ENCODE data around the gene NPB. TPM values are rescaled to one million over a fixed set of nuclear protein-coding genes. Genes with fewer than 3 reads are reported as not detected.

Gene NPB
- polyA plus RNA-seq, 1 donor from 2014 or later = 1.3 TPM

- Histone ChIP-seq H4K20me1 (ENCODE audit: insufficient read depth) (no peaks in the 10 kb centered on the region), H2AFZ (ENCODE audit: low read depth, low read length) (no peak overlapping the region), H3F3A (ENCODE audit: insufficient read depth, low read length, poor library complexity, severe bottlenecking) (no peaks in the 10 kb centered on the region), H3K36me3 (ENCODE audit: insufficient read depth, low read length) (no peaks in the 10 kb centered on the region), H3K79me2 (replicated peaks; ENCODE audit: insufficient read depth, low read length) (no peaks in the 10 kb centered on the region), H3K9me3 (ENCODE audit: low read length) (no peaks in the 10 kb centered on the region), H3K9me2 (ENCODE audit: insufficient read depth, low read length) (no peaks in the 10 kb centered on the region), H3K4me2 (ENCODE audit: low read length) (no peak overlapping the region), H3K4me3 (ENCODE audit: low read length) (no peak overlapping the region), H3K27ac (ENCODE audit: low read length) (no peak overlapping the region), H3K27me3 (ENCODE audit: insufficient read depth, low read depth, low read length) (peaks cover under 1% of the 10 kb centered on the region), H3K9ac (ENCODE audit: low read length) (no peak overlapping the region)
- TF ChIP-seq REST (IDR thresholded peaks at IDR 0.05; ENCODE audit: borderline replicate concordance) (no peak), EP300 (conservative IDR thresholded peaks at IDR 0.05; ENCODE audit: poor library complexity, severe bottlenecking) (no peak), RAD21 (conservative IDR thresholded peaks at IDR 0.05) (no peak), TAF1 (IDR thresholded peaks at IDR 0.05; ENCODE audit: low read depth) (no peak), POLR2AphosphoS5 (IDR thresholded peaks at IDR 0.05) (no peak), MXI1 (conservative IDR thresholded peaks at IDR 0.05; ENCODE audit: poor library complexity, severe bottlenecking) (no peak), SMC3 (conservative IDR thresholded peaks at IDR 0.05; ENCODE audit: poor library complexity) (no peak), EZH2 (IDR thresholded peaks at IDR 0.05; ENCODE audit: borderline replicate concordance, insufficient read depth, low read length, poor library complexity, severe bottlenecking) (no peak)
Observed at GRCh38 chr17:81951785-81952684, 50.0 kb downstream of the NPB start.

Other genes with a start within 250 kb of the NPB start
- not detected in 2 replicates for gene PDE6G, start 245.7 kb upstream of the NPB start, polyA plus RNA-seq
- 61.0 and 64.2 TPM in 2 replicates for gene OXLD1, start 235.6 kb upstream of the NPB start, polyA plus RNA-seq
- gene CCDC137, start 235.5 kb upstream of the NPB start, polyA plus RNA-seq = 12.2 and 16.1 TPM in 2 replicates
- 145 and 156 TPM in 2 replicates for gene ARL16, start 218.4 kb upstream of the NPB start, polyA plus RNA-seq
- 81.1 and 97.2 TPM in 2 replicates for gene HGS, start 218.2 kb upstream of the NPB start, polyA plus RNA-seq
- 10.4 and 14.2 TPM in 2 replicates for gene MRPL12, start 198.9 kb upstream of the NPB start, polyA plus RNA-seq
- 8.7 and 10.3 TPM in 2 replicates for gene SLC25A10, start 190.0 kb upstream of the NPB start, polyA plus RNA-seq
- gene GCGR, start 98.1 kb upstream of the NPB start, polyA plus RNA-seq = not detected in 2 replicates
- gene MCRIP1, start 68.9 kb upstream of the NPB start, polyA plus RNA-seq = 510 and 524 TPM in 2 replicates
- not detected in 2 replicates for gene PPP1R27, start 67.2 kb upstream of the NPB start, polyA plus RNA-seq
- gene P4HB, start 41.7 kb upstream of the NPB start, polyA plus RNA-seq = 82.8 and 99.2 TPM in 2 replicates
- 16.1 and 26.9 TPM in 2 replicates for gene ARHGDIA, start 30.9 kb upstream of the NPB start, polyA plus RNA-seq
- 73.3 and 81.4 TPM in 2 replicates for gene ALYREF, start 10.7 kb upstream of the NPB start, polyA plus RNA-seq
- gene ANAPC11, start 10.5 kb upstream of the NPB start, polyA plus RNA-seq = 371 and 389 TPM in 2 replicates
- 28.9 and 35.3 TPM in 2 replicates for gene PCYT2, start 9.2 kb downstream of the NPB start, polyA plus RNA-seq
- gene SIRT7, start 15.9 kb downstream of the NPB start, polyA plus RNA-seq = 44.5 and 54.4 TPM in 2 replicates
- 11.8 and 12.4 TPM in 2 replicates for gene MAFG, start 25.5 kb downstream of the NPB start, polyA plus RNA-seq
- gene PYCR1, start 35.1 kb downstream of the NPB start, polyA plus RNA-seq = 41.7 and 61.0 TPM in 2 replicates
- 1.1 and 1.2 TPM in 2 replicates for gene MYADML2, start 45.0 kb downstream of the NPB start, polyA plus RNA-seq
- 0.12 TPM in 1 of 2 replicates, not detected in the other for gene NOTUM, start 58.9 kb downstream of the NPB start, polyA plus RNA-seq
- 28.0 and 58.1 TPM in 2 replicates for gene ASPSCR1, start 75.4 kb downstream of the NPB start, polyA plus RNA-seq
- 188 and 205 TPM in 2 replicates for gene CENPX, start 120.6 kb downstream of the NPB start, polyA plus RNA-seq
- 51.7 and 63.7 TPM in 2 replicates for gene LRRC45, start 121.1 kb downstream of the NPB start, polyA plus RNA-seq
- 198 and 211 TPM in 2 replicates for gene RAC3, start 129.4 kb downstream of the NPB start, polyA plus RNA-seq
- gene DCXR, start 135.5 kb downstream of the NPB start, polyA plus RNA-seq = 129 and 148 TPM in 2 replicates
- 176 and 200 TPM in 2 replicates for gene RFNG, start 149.6 kb downstream of the NPB start, polyA plus RNA-seq
- 170 and 215 TPM in 2 replicates for gene GPS1, start 149.7 kb downstream of the NPB start, polyA plus RNA-seq
- gene DUS1L, start 163.6 kb downstream of the NPB start, polyA plus RNA-seq = 100 and 115 TPM in 2 replicates
- gene FASN, start 196.0 kb downstream of the NPB start, polyA plus RNA-seq = 26.4 and 31.5 TPM in 2 replicates